Omental fat pad (tissue), 4 donors: Measurements from ENCODE around the gene PIK3C2A. TPM values are rescaled to one million over a fixed set of nuclear protein-coding genes. Genes with fewer than 3 reads are reported as not detected.

ENCODE experiments used
- ATAC-seq: fragments of 150-250 bp; one replicate; pipeline ENCODE4 v1.9.1; 2016; ENCODE audit warnings: mild to moderate bottlenecking, moderate library complexity; ENCODE audit not compliant: low FRiP score
- DNase-seq: peaks from one replicate; pipeline ENCODE4 v3.0.0-alpha.2; 2019; ENCODE audit warnings: low spot score
- CTCF ChIP-seq, 3 donors: fragments of 450-650 bp; IDR thresholded peaks; one replicate each; pipeline ENCODE4 v1.5.1; 2016 to 2017; ENCODE audit warnings: antibody characterized with exemption in 3 of 3, mild to moderate bottlenecking in 3 of 3, moderate library complexity in 2 of 3
- total RNA-seq, 4 donors: library from RNA; depleted of rRNA; stranded (reverse); fragments of >200 nt; gene quantifications; one replicate each; pipeline ENCODE4 v1.1.0, GENCODE V29; 2016

Gene PIK3C2A
- total RNA-seq, 4 donors from 2014 or later = 67.9 to 134 (median 90.0) TPM

- no peak for TF ChIP-seq CTCF (IDR thresholded peaks at IDR 0.05)
- DNase-seq = no peak
- no peak for ATAC-seq
Observed at GRCh38 chr11:17171343-17171742, 36.4 kb downstream of the PIK3C2A start.

GRCh38 chr11:17169876-17170275, 37.9 kb downstream of the PIK3C2A start:
- no peak for TF ChIP-seq CTCF (IDR thresholded peaks at IDR 0.05)
- ATAC-seq (no peak), DNase-seq (no peak)

GRCh38 chr11:17165247-17165890, 42.4 kb downstream of the PIK3C2A start:
- DNase-seq (no peak), ATAC-seq (no peak)
- no peak for TF ChIP-seq CTCF (IDR thresholded peaks at IDR 0.05)

GRCh38 chr11:17164361-17165246, 43.2 kb downstream of the PIK3C2A start:
- ATAC-seq (no peak), DNase-seq (no peak)
- no peak for TF ChIP-seq CTCF (IDR thresholded peaks at IDR 0.05)

- DNase-seq (no peak), ATAC-seq (no peak)
- no peak for TF ChIP-seq CTCF (IDR thresholded peaks at IDR 0.05)
Observed at GRCh38 chr11:17163736-17164135, 44.0 kb downstream of the PIK3C2A start.

- DNase-seq (no peak), ATAC-seq (no peak)
- TF ChIP-seq CTCF (IDR thresholded peaks at IDR 0.05) = no peak
Observed at GRCh38 chr11:17163291-17163690, 44.5 kb downstream of the PIK3C2A start.
